SK-N-MC (cell line): ENCODE data around the gene LPCAT2.

Experiments
- DNase-seq: peaks from one replicate; pipeline ENCODE4 v3.0.0-alpha.2; 2011; ENCODE audit warnings: low read depth, low spot score
- H3K27ac ChIP-seq: fragments of 200-600 bp; sonication (generic); 2 replicates; pipeline ENCODE4 v1.5.1; 2016; ENCODE audit warnings: mixed run types
- H3K36me3 ChIP-seq: fragments of 200-600 bp; sonication (generic); 2 replicates; pipeline ENCODE4 v1.6.1; 2017; ENCODE audit warnings: antibody characterized with exemption, low read length, mixed read lengths; ENCODE audit not compliant: insufficient read depth
- H3K4me3 ChIP-seq: fragments of 200-600 bp; sonication (generic); 2 replicates; pipeline ENCODE4 v1.5.1; 2016
- H3K9ac ChIP-seq: fragments of 200-600 bp; sonication (generic); 2 replicates; pipeline ENCODE4 v1.8.0; 2017; ENCODE audit warnings: mixed run types, mixed read lengths; ENCODE audit not compliant: insufficient read length
- H3K9me3 ChIP-seq: fragments of 200-600 bp; sonication (generic); 2 replicates; pipeline ENCODE4 v1.6.1; 2017; ENCODE audit warnings: low read depth, mild to moderate bottlenecking, antibody characterized with exemption, low read length, moderate library complexity, mixed read lengths
- EZH2 ChIP-seq: fragments of 200-600 bp; sonication (generic); IDR thresholded peaks from one replicate; pipeline ENCODE4 v1.6.1; 2017; ENCODE audit warnings: antibody characterized with exemption
- FOXP2 ChIP-seq: optimal IDR thresholded peaks from 2 replicates; pipeline ENCODE3; 2011; ENCODE audit warnings: mild to moderate bottlenecking, moderate library complexity; ENCODE audit not compliant: insufficient read depth; ENCODE audit errors: extremely low read length, control extremely low read depth
- POLR2AphosphoS5 ChIP-seq: IDR thresholded peaks from 2 replicates; pipeline ENCODE4 v1.6.1; 2012; ENCODE audit warnings: mild to moderate bottlenecking, low read depth, low read length, borderline replicate concordance

Gene LPCAT2

DNA sequence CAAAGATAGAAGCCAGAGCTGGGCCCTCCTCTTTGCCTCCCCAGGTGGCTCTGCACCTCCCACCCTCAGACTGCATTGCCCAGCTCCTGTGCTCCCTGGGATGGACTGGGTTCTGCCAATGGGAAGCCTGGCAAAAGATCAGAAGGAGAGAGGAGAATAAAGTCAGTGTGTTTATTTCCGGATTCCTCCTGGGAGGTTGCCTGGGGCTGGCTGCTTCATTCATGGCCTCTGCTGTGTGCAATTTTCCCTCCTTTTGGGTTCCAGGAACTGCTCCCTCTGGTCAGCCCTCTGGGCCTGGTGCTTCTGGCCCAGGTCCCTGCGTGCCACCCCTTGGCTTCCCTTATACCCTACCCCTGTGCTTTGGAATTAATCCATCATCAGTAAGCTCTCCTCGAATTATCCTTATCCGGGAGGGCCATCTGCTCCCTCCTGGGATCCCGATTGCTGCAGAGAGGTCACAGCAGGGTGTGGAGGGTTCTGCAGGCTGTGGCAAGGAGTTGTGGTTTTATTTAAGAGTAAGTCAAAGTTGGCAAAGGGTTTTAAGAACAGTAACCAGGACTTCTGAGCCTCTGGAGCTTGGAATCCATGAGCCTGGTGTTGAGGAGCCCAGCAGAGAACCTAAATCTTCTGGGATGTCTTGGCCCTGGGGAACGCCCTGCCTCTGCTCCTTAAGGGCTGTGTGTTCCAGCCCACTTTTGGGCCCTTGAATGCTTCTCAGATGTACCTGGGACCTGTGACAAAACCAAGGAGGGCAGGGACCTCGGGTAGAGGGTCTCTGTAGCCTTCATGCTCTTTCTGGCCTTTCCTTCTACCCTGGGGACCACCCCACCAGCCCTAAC lies 38.1 kb upstream of the LPCAT2 start:
- Histone ChIP-seq H3K4me3 (no peak overlapping the region), H3K27ac (no peak overlapping the region), H3K9me3 (no peaks in the 10 kb centered on the region), H3K36me3 (no peaks in the 10 kb centered on the region), H3K9ac (no peak overlapping the region)
- peak; percentile 28 for DNase-seq
- TF ChIP-seq FOXP2, result no peak
- TF ChIP-seq POLR2AphosphoS5, result no peak
- TF ChIP-seq EZH2, result no peak

DNA sequence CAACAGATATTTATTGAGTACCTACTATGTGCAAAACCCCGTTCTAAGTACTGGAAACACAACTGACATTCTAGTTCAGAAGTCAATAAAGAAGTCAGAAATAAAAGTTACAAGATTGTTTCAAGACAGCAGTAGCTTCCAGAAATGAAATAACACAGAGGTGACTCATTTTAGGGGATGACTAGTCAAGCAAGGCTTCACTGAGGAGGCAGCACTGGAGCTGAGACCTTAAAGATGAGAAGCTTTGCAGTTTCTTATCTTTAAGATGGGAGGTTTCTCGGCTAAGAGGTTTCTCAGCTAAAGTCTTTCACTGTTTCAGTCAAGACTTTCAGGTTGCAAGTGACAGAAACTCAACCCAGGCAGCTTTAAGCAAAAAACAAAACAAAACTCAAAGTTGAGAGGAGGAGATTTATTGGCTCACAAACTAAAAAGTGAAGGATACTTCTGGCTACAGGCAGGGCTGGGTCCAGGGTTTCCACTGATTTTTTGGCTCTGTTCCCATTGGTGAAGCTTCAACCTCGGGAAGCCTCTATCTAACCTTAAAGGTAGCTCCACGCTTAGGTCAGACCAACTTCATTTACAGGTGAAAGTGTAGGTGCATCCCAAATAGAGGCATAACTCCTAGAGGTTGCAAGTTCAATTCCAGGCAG lies 37.3 kb upstream of the LPCAT2 start:
- no peak for DNase-seq
- H3K27ac ChIP-seq, result no peak overlapping the region
- no peak overlapping the region for H3K4me3 ChIP-seq

GRCh38 chr16:55473587-55473986 lies 35.3 kb upstream of the LPCAT2 start:
- H3K9me3 ChIP-seq, result no peaks in the 10 kb centered on the region
- DNase-seq, result no peak
- no peak overlapping the region for H3K9ac ChIP-seq
- no peak overlapping the region for H3K27ac ChIP-seq
- H3K36me3 ChIP-seq, result no peaks in the 10 kb centered on the region
- TF ChIP-seq POLR2AphosphoS5 (no peak), EZH2 (no peak)
- H3K4me3 ChIP-seq, result no peak overlapping the region

More for the DNA sequence above, 37.3 kb upstream of the LPCAT2 start:
- Histone ChIP-seq H3K36me3 (no peaks in the 10 kb centered on the region), H3K9me3 (no peaks in the 10 kb centered on the region), H3K9ac (no peak overlapping the region)
- TF ChIP-seq POLR2AphosphoS5, result no peak

GRCh38 chr16:55474821-55475220 lies 34.1 kb upstream of the LPCAT2 start:
- Histone ChIP-seq H3K36me3 (no peaks in the 10 kb centered on the region), H3K9ac (no peak overlapping the region), H3K9me3 (no peaks in the 10 kb centered on the region), H3K4me3 (no peak overlapping the region), H3K27ac (no peak overlapping the region)
- DNase-seq, result no peak
- TF ChIP-seq POLR2AphosphoS5 (no peak), EZH2 (no peak), FOXP2 (no peak)

DNA sequence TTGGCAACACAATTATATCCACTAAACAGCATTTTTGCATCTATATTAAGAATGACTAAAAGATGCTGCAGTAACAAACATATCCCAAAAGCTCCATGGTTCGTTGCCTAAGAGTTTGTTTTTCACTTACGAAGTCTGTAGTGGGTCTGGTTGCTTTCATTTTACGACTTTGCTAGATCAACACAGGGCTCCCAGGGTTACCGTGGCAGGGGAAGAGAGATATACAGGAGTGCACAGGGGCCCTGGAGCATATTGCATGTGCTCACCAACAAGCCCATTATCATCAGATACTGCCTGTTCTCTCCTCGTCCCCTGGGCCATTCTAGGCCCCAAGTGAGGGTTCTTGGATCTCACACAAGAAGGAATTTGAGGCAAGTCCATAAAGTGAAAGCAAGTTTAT lies 33.0 kb upstream of the LPCAT2 start:
- Histone ChIP-seq H3K36me3 (no peaks in the 10 kb centered on the region), H3K27ac (no peak overlapping the region), H3K4me3 (no peak overlapping the region), H3K9me3 (no peaks in the 10 kb centered on the region), H3K9ac (no peak overlapping the region)
- DNase-seq, result no peak
- TF ChIP-seq EZH2 (no peak), FOXP2 (no peak), POLR2AphosphoS5 (no peak)

- H3K9me3 ChIP-seq, result no peaks in the 10 kb centered on the region
Observed at GRCh38 chr16:55476625-55477533, 32.0 kb upstream of the LPCAT2 start.

DNA sequence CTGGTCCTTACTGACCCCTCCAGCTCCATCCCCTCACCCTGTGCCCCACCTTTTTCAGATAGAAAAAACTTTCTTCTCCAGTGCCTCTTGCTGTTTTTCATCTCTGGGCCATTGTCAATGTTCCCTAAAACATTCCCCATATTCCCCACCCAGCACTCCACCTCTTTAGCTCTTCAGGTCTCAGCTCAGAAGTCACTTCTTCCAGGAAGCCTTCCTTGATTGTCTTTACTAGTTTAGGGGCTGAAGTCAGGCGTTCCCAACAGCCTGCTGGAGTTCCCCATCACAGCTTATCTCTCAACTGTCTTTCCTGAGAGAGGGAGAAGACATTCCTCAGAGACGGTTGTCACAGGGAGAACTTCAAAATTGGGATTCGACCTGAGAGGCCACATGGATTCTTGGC lies 31.1 kb upstream of the LPCAT2 start:
- Histone ChIP-seq H3K9me3 (no peaks in the 10 kb centered on the region), H3K9ac (no peak overlapping the region), H3K36me3 (no peaks in the 10 kb centered on the region), H3K4me3 (no peak overlapping the region), H3K27ac (no peak overlapping the region)
- no peak for DNase-seq
- TF ChIP-seq FOXP2, result no peak
- TF ChIP-seq POLR2AphosphoS5, result no peak
- no peak for TF ChIP-seq EZH2

More at GRCh38 chr16:55476625-55477533, 32.0 kb upstream of the LPCAT2 start:
- Histone ChIP-seq H3K9ac (no peak overlapping the region), H3K27ac (no peak overlapping the region), H3K4me3 (no peak overlapping the region), H3K36me3 (no peaks in the 10 kb centered on the region)
- no peak for TF ChIP-seq EZH2
- TF ChIP-seq POLR2AphosphoS5, result no peak
- no peak for TF ChIP-seq FOXP2
- DNase-seq, result no peak

GRCh38 chr16:55478827-55479429 lies 29.9 kb upstream of the LPCAT2 start, which contains the start of gene MMP2:
Gene MMP2 (plus strand): TSS chr16:55479198. CDS start chr16:55479480, 282 bp downstream.
- no peak for DNase-seq
- H3K9me3 ChIP-seq, result no peaks in the 10 kb centered on the region
- H3K36me3 ChIP-seq, result no peaks in the 10 kb centered on the region
- no peak for TF ChIP-seq POLR2AphosphoS5
- no peak for TF ChIP-seq FOXP2
- no peak for TF ChIP-seq EZH2
- peak within 1 kb of the TSS; percentile 56 for H3K4me3 ChIP-seq
- H3K9ac ChIP-seq, result no peak within 1 kb of the TSS
- no peak within 1 kb of the TSS for H3K27ac ChIP-seq
